ENCODE results near the gene CAND2.

Gene CAND2
- total RNA-seq, result 0.30 to 5.4 (median 1.8) reads per million in 9 experiments

GRCh38 chr3:12796171-12797123, at the start of gene CAND2:
TSS of gene CAND2 (plus strand) at chr3:12796680. CDS start at chr3:12796721, 41 bp downstream.
- Mint-ChIP-seq H3K27ac (peak within 1 kb of the TSS; percentile 63 to 75), H3K9me3 (no peaks in the 10 kb centered on the region), H3K4me1 (ENCODE audit: low read depth in 2 of 2) (peaks cover 6 to 10% of the 10 kb centered on the region in 2 donors), H3K36me3 (ENCODE audit: insufficient read depth) (peaks cover 3% of the 10 kb centered on the region), H3K27me3 (peaks cover 29% of the 10 kb centered on the region in 2 donors), H3K4me3 (peak within 1 kb of the TSS; percentile 82 to 85)
- DNase-seq (peak in 2 of 3 experiments; percentile 20 to 31), ATAC-seq (replicated peaks) (peak; percentile 89)

GRCh38 chr3:12748477-12748876, 48.0 kb upstream of the CAND2 start:
- DNase-seq (no peak), ATAC-seq (replicated peaks) (no peak)
- H3K9me3 Mint-ChIP-seq, result no peaks in the 10 kb centered on the region
- no peak overlapping the region for H3K27ac Mint-ChIP-seq
- H3K27me3 Mint-ChIP-seq, result peaks cover 22 to 31% of the 10 kb centered on the region in 2 donors
- peaks cover 6 to 7% of the 10 kb centered on the region in 2 donors for H3K4me1 Mint-ChIP-seq (ENCODE audit: low read depth in 2 of 2)
- H3K36me3 Mint-ChIP-seq (ENCODE audit: insufficient read depth), result no peaks in the 10 kb centered on the region
- no peak overlapping the region for H3K4me3 Mint-ChIP-seq

GRCh38 chr3:12750223-12750622, 46.3 kb upstream of the CAND2 start:
- DNase-seq, result no peak
- ATAC-seq (replicated peaks), result peak; percentile 10

GRCh38 chr3:12750658-12751071, 45.8 kb upstream of the CAND2 start:
- ATAC-seq (replicated peaks) (peak; percentile 69), DNase-seq (no peak)
- Mint-ChIP-seq H3K27me3 (peaks cover 20 to 24% of the 10 kb centered on the region in 2 donors), H3K27ac (peak overlapping the region in 1 of 2 donors; percentile 69), H3K4me3 (no peak overlapping the region), H3K36me3 (ENCODE audit: insufficient read depth) (no peaks in the 10 kb centered on the region), H3K9me3 (no peaks in the 10 kb centered on the region), H3K4me1 (ENCODE audit: low read depth in 2 of 2) (peaks cover 7% of the 10 kb centered on the region in 2 donors)

More at GRCh38 chr3:12750223-12750622, 46.3 kb upstream of the CAND2 start:
- Mint-ChIP-seq H3K9me3 (no peaks in the 10 kb centered on the region), H3K36me3 (ENCODE audit: insufficient read depth) (no peaks in the 10 kb centered on the region), H3K4me1 (ENCODE audit: low read depth in 2 of 2) (peaks cover 6 to 7% of the 10 kb centered on the region in 2 donors), H3K4me3 (no peak overlapping the region), H3K27ac (peak overlapping the region in 1 of 2 donors; percentile 69), H3K27me3 (peaks cover 17 to 19% of the 10 kb centered on the region in 2 donors)

GRCh38 chr3:12751571-12751970, 44.9 kb upstream of the CAND2 start:
- no peak for DNase-seq
- peaks cover 20 to 22% of the 10 kb centered on the region in 2 donors for H3K27me3 Mint-ChIP-seq
- no peak overlapping the region for H3K27ac Mint-ChIP-seq
- no peak for ATAC-seq (replicated peaks)
- H3K9me3 Mint-ChIP-seq, result no peaks in the 10 kb centered on the region
- H3K36me3 Mint-ChIP-seq (ENCODE audit: insufficient read depth), result no peaks in the 10 kb centered on the region
- H3K4me1 Mint-ChIP-seq (ENCODE audit: low read depth in 2 of 2), result peaks cover 7 to 8% of the 10 kb centered on the region in 2 donors
- H3K4me3 Mint-ChIP-seq, result no peak overlapping the region

DNA sequence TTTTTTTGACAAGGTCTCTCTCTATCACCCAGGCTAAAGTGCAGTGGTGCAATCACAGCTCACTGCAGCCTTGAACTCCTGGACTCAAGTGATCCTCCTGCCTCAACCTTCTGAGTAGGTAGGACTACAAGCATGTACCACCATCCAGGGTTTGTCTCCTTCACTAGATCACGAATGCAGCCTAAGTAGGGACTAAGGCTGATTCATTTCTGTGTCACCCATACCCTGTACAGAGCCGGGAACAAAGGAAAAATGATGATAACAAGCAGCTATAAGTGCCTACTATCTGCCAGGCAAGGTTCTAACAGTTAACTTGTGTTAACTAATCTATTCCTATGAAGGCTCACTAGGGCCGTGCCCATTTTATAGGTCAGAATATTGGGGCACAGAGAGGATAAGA, 44.4 kb upstream of the CAND2 start:
- no peaks in the 10 kb centered on the region for H3K36me3 Mint-ChIP-seq (ENCODE audit: insufficient read depth)
- DNase-seq (no peak), ATAC-seq (replicated peaks) (no peak)
- H3K4me1 Mint-ChIP-seq (ENCODE audit: low read depth in 2 of 2), result peaks cover 7 to 8% of the 10 kb centered on the region in 2 donors
- no peaks in the 10 kb centered on the region for H3K9me3 Mint-ChIP-seq
- no peak overlapping the region for H3K4me3 Mint-ChIP-seq
- peaks cover 14 to 22% of the 10 kb centered on the region in 2 donors for H3K27me3 Mint-ChIP-seq
- no peak overlapping the region for H3K27ac Mint-ChIP-seq

GRCh38 chr3:12752809-12753208, 43.7 kb upstream of the CAND2 start:
- ATAC-seq (replicated peaks), result no peak
- H3K9me3 Mint-ChIP-seq, result no peaks in the 10 kb centered on the region
- peaks cover 7 to 8% of the 10 kb centered on the region in 2 donors for H3K4me1 Mint-ChIP-seq (ENCODE audit: low read depth in 2 of 2)
- no peak overlapping the region for H3K27ac Mint-ChIP-seq
- H3K4me3 Mint-ChIP-seq, result no peak overlapping the region
- H3K36me3 Mint-ChIP-seq (ENCODE audit: insufficient read depth), result no peaks in the 10 kb centered on the region
- peaks cover 11 to 23% of the 10 kb centered on the region in 2 donors for H3K27me3 Mint-ChIP-seq
- DNase-seq, result no peak

- H3K27me3 Mint-ChIP-seq, result peaks cover 11 to 23% of the 10 kb centered on the region in 2 donors
- DNase-seq (no peak), ATAC-seq (replicated peaks) (no peak)
- H3K4me3 Mint-ChIP-seq, result no peak overlapping the region
- no peaks in the 10 kb centered on the region for H3K9me3 Mint-ChIP-seq
- no peaks in the 10 kb centered on the region for H3K36me3 Mint-ChIP-seq (ENCODE audit: insufficient read depth)
- H3K4me1 Mint-ChIP-seq (ENCODE audit: low read depth in 2 of 2), result peaks cover 7 to 8% of the 10 kb centered on the region in 2 donors
- H3K27ac Mint-ChIP-seq, result no peak overlapping the region
Measured at GRCh38 chr3:12753275-12754028, 43.0 kb upstream of the CAND2 start.

GRCh38 chr3:12754313-12754712, 42.2 kb upstream of the CAND2 start:
- Mint-ChIP-seq H3K9me3 (no peaks in the 10 kb centered on the region), H3K27ac (no peak overlapping the region), H3K36me3 (ENCODE audit: insufficient read depth) (no peaks in the 10 kb centered on the region), H3K4me3 (no peak overlapping the region), H3K4me1 (ENCODE audit: low read depth in 2 of 2) (peaks cover 7 to 8% of the 10 kb centered on the region in 2 donors), H3K27me3 (peaks cover 11 to 27% of the 10 kb centered on the region in 2 donors)
- DNase-seq, result no peak
- no peak for ATAC-seq (replicated peaks)

- H3K4me1 Mint-ChIP-seq (ENCODE audit: low read depth in 2 of 2), result peaks cover 3 to 5% of the 10 kb centered on the region in 2 donors
- no peak overlapping the region for H3K27ac Mint-ChIP-seq
- peaks cover 20 to 37% of the 10 kb centered on the region in 2 donors for H3K27me3 Mint-ChIP-seq
- DNase-seq (no peak), ATAC-seq (replicated peaks) (no peak)
- no peaks in the 10 kb centered on the region for H3K9me3 Mint-ChIP-seq
- H3K4me3 Mint-ChIP-seq, result no peak overlapping the region
- H3K36me3 Mint-ChIP-seq (ENCODE audit: insufficient read depth), result no peaks in the 10 kb centered on the region
Measured at GRCh38 chr3:12755754-12756153, 40.7 kb upstream of the CAND2 start.

- H3K4me3 Mint-ChIP-seq, result no peak overlapping the region
- DNase-seq (no peak), ATAC-seq (replicated peaks) (no peak)
- H3K27ac Mint-ChIP-seq, result no peak overlapping the region
- H3K27me3 Mint-ChIP-seq, result peaks cover 24 to 41% of the 10 kb centered on the region in 2 donors
- H3K4me1 Mint-ChIP-seq (ENCODE audit: low read depth in 2 of 2), result peaks cover 0 to 3% of the 10 kb centered on the region in 2 donors
- H3K36me3 Mint-ChIP-seq (ENCODE audit: insufficient read depth), result no peaks in the 10 kb centered on the region
- no peaks in the 10 kb centered on the region for H3K9me3 Mint-ChIP-seq
Measured at GRCh38 chr3:12756175-12756574, 40.3 kb upstream of the CAND2 start.

DNA sequence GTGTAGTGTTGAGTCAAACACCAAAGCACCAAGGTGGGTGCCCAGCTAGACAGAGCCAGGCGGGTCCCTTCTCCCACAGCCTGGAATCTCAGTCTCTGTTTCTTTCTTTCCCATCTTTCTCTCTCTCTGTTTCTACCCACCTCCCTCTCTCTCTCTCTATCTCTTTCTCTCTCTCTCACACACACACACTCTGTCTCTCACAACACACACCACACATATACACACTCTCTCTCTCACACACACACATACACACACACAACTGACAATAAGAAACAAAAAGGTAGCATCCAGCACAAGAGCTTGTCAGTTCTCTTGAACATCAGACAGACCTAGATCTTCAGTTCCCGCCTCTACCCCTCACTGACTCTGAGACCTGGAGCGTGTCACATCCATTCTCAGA, 39.8 kb upstream of the CAND2 start:
- H3K27ac Mint-ChIP-seq, result no peak overlapping the region
- no peak for DNase-seq
- H3K4me1 Mint-ChIP-seq (ENCODE audit: low read depth in 2 of 2), result peaks cover 0 to 3% of the 10 kb centered on the region in 2 donors
- ATAC-seq (replicated peaks), result no peak
- H3K27me3 Mint-ChIP-seq, result peaks cover 29 to 46% of the 10 kb centered on the region in 2 donors
- H3K36me3 Mint-ChIP-seq (ENCODE audit: insufficient read depth), result no peaks in the 10 kb centered on the region
- H3K4me3 Mint-ChIP-seq, result no peak overlapping the region
- no peaks in the 10 kb centered on the region for H3K9me3 Mint-ChIP-seq

- Mint-ChIP-seq H3K4me1 (ENCODE audit: low read depth in 2 of 2) (peaks cover 0 to 3% of the 10 kb centered on the region in 2 donors), H3K27me3 (peaks cover 39 to 49% of the 10 kb centered on the region in 2 donors), H3K9me3 (no peaks in the 10 kb centered on the region), H3K27ac (no peak overlapping the region), H3K36me3 (ENCODE audit: insufficient read depth) (no peaks in the 10 kb centered on the region), H3K4me3 (no peak overlapping the region)
- DNase-seq (no peak), ATAC-seq (replicated peaks) (no peak)
Measured at GRCh38 chr3:12758025-12758781, 38.3 kb upstream of the CAND2 start.

Data from effector memory CD8-positive, alpha-beta T cell (primary cell).